Fibroblast of skin of right biceps (primary cell): ENCODE results near the gene FBXL16.

ENCODE experiments used
- DNase-seq: peaks from one replicate; pipeline ENCODE4 v3.0.0-alpha.2; 2013

Gene FBXL16

DNA sequence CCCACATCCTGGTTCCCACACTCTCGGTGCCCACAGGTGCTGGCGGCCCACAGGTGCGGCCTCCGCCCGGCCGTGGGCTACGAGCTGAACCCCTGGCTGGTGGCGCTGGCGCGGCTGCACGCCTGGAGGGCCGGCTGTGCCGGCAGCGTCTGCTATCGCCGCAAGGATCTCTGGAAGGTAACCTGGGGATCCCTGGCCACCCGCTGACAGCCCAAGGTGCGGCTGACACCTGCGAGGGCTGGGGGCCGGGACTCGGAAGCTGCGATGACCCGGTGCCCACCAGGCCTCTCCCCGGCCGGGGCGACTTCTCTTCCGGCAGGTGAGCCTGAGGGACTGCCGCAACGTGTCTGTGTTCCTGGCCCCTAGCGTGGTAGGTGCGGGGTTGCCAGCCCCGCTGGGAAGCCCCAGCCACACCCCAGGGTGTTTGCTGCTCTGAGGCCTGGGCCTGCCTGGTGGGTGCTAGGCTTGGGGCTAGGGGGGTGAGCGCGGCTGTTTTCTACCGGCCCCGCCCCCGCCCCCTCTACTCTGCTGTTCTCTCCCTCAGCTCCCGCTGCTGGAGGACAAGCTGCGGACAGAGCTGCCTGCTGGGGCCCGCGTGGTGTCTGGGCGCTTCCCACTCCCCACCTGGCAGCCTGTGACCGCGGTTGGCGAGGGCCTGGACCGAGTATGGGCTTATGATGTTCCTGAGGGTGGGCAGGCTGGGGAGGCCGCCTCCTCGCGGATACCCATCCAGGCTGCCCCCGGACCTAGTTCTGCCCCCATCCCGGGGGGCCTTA, 16.4 kb upstream of the FBXL16 start:
- DNase-seq, result no peak

DNA sequence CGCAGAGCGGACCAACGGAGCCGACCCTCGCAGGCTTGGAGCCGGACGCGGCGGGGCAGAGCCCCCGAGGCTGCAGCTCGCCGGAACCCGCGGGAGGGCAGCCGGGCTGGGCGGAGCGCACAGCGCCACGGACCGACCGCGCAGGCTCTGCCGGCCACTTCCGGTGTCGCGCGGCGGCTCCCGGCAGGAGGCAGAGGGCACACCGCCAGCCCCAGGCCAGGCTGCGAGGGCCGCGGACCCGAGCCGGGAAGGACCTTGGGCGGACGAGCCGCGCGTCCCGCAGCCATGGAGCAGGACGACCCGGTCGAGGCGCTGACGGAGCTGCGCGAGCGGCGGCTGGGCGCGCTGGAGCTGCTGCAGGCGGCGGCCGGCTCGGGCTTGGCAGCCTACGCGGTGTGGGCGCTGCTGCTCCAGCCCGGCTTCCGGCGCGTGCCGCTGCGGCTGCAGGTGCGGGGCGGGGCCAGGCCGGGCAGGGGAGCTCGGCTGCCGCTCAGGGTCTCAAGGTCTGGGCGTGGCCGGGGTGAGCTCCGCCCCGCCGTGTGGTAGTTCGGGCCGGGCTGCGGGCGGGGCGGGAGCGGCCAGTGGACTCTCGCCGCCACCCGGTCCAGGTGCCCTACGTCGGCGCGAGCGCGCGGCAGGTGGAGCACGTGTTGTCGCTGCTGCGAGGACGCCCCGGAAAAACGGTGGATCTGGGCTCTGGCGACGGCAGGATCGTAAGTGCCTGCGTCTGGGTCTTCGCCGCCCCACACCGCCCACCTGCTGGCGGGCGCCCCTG, 15.6 kb upstream of the FBXL16 start, which contains the start of gene ANTKMT:
TSS of gene ANTKMT (plus strand) at position 157 of the 775 bp plus-strand sequence. CDS start at position 286, 129 bp downstream.
- DNase-seq, result peak; percentile 68

DNA sequence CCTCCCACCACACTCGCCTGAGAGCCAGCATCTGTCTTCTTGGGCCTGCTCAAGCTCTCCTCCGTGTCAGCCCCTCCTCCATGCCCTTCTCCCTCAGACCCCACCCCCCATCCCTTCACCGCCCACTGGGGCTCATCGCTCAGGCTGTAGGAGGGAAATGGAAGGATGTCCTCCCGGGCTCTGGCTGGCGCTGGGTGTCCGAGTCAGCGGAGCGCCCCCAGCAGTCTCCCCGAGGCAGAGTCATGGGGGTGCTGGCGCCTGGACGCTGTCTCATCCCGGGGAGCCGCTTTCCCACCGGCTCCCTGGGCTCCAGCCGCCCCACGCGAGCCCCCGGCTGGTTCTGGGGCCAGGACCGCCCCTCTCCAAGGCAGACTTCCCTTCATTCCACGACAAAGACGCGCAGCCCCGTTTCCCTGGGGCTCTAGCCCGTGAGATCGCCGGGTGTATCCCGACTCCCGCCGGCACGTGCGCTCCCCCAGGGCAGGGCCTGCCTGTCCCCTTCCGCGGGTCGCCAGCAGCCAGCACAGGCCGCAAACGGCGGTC, 14.9 kb upstream of the FBXL16 start:
- DNase-seq, result peak; percentile 75

DNA sequence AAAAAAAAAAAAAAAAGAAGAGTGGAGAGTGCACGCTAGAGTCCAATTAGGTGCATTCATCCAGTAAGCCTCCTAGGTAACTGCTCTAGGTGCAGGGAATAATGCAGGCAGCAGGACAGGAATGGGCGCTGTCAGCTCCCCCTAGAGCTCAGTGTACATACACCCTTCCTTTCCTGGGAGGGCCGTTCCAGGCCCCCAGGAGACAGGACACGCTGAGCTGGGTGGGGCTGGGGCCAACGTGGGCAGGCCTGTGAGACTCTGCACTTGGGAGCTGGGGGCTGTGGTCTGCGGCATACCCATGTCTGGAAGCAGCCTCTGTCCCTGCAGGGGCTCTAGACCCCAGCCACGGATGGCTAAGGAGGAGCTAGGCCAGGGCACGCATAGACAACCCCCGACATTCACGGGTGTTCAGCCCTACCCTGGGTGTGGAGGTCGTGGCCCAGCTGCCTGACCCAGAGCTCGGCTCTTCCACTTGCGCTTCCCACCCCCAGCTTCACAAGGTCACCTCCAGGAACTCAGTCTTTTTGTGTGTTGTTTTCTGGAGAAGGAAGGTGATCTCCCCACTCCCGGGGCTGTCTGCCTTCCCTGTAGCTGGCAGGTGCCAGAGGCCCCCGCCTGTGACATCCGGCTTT, 14.3 kb upstream of the FBXL16 start:
- DNase-seq, result peak; percentile 17

DNA sequence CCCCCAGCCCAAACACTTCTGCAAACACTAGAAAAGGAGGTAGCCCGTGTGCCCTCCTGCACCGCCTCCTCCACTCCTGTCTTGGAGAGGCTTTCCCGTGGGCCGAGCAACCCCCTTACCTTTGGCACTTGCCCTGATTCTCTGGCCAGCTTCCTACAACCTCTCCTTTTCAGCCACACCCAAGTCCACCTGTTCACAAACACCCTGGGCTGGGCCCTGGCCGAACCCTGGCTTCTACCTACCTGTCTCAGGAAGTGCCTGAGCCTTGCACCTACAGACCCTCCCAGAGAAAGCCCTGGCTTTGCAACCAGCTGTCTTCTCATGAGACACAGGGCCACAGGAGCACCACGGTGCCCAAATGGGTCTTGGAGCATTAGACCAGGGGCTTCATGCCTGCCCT, 13.3 kb upstream of the FBXL16 start:
- no peak for DNase-seq

DNA sequence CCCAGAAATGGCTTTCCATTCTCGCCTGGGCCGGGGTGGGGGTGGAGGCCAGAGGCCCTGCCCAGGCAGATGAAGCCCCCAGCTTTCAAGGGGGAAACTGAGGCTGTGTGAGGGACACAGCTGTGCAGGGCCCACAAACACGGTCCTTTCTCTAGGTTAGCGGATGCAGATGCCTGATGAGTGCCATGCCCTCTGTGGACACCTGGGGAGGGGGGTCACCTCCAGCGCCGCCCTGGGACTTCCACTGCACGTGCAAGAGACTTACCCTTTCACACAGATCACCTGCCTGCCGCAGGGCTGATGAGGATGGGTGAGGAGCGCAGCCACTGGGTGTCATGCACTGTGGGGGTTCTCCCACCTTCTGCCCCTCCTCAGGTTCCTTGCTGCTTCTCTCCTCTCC, 12.8 kb upstream of the FBXL16 start:
- no peak for DNase-seq

DNA sequence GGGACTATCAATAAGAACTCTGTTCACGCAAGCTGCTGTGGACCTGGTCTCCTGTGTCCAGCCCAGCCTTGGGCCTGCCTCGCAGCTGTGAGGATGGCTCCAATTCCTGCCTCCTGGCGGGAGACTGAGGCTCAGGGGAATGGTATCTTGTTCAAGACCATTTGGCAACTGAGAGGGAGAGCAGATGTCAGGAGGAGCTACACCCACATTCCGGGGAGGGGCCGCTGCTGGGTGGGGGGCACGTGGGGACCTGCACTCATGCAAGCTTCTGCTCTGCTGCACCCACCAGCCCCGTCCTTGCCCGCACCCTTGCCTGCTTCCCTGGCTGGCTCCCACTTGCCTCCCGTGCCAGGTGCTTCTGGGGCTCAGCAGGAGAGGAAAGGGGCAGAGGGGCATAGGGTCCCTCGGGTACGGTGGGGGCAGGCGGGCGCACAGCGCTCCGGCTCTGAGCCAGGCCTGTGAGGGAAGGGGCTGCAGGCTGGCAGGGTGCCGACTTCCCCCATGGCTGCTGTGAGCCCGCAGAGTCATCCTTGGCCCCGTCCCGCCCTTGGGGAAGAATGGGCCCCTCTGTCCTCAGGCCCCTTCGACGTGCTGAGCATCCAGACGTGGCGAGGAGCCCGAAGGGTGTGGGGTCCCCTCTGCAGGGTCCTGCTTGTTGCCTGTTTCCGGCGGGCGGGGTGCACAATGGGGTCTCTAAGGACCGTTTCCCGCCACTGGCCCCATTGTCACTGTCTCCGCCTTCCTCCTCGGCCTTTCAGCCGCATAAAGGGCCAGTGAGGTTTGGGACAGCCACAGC, 12.0 kb upstream of the FBXL16 start:
- no peak for DNase-seq

DNA sequence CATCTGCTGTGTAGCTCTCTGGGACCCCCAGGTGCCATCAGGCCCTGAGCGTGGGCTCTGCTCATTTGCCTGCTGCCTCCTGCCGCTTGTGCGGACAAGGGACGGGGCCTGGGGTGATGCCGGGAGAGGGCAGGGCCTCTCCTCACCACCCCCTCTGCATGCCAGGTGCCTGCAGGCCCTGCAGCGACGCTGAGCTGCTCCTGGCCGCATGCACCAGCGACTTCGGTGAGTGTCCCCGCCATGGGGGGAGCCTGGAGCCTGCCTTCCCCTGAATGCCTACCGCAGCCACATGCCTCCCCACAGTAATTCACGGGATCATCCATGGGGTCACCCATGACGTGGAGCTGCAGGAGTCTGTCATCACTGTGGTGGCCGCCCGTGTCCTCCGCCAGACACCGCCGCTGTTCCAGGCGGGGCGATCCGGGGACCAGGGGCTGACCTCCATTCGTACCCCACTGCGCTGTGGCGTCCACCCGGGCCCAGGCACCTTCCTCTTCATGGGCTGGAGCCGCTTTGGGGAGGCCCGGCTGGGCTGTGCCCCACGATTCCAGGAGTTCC, 11.2 kb upstream of the FBXL16 start:
- no peak for DNase-seq

DNA sequence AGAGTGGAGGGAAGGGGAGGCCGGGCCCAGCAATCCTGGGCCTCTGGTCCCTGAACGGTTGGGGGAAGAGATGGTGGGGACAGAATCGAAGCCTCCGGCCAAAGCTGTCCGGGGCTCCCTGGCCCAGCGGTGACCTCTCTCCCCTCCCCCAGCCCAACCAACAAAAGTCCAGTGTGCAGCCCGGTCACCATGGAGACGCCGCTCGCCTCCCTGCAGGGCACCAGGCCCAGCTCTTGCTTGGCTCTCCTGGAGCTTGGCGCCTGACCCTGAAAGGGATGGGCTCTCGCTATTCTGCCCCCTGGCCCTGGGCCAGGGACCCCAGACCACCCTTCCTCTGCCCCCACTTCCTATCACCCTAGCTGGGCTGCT, 10.6 kb upstream of the FBXL16 start:
- DNase-seq, result peak; percentile 20

DNA sequence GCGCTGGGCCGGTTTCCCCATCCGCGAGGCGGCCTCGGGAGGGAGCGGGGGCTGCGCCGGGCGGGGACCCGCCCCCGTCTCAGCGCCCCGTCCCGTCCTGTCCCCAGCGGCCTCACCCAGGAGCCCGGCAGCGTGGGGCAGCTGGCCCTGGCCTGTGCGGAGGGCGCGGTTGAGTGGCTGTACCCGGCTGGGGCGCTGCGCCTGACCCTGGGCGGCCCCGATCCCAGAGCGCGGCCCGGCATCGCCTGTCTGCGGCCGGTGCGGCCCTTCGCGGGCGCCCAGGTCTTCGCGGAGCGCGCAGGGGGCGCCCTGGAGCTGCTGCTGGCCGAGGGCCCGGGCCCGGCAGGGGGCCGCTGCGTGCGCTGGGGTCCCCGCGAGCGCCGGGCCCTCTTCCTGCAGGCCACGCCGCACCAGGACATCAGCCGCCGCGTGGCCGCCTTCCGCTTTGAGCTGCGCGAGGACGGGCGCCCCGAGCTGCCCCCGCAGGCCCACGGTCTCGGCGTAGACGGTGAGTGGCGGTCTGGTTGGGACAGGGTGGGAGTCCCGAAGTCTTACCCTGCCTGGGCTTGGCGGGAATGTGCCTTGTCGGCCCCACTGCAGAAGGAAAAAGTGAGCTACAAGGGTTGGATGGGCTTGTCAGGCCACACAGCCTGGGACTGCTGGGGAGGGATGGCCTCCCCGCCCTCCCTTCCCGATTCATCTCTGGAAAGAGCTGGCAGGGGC, 10.0 kb upstream of the FBXL16 start:
- peak; percentile 35 for DNase-seq

DNA sequence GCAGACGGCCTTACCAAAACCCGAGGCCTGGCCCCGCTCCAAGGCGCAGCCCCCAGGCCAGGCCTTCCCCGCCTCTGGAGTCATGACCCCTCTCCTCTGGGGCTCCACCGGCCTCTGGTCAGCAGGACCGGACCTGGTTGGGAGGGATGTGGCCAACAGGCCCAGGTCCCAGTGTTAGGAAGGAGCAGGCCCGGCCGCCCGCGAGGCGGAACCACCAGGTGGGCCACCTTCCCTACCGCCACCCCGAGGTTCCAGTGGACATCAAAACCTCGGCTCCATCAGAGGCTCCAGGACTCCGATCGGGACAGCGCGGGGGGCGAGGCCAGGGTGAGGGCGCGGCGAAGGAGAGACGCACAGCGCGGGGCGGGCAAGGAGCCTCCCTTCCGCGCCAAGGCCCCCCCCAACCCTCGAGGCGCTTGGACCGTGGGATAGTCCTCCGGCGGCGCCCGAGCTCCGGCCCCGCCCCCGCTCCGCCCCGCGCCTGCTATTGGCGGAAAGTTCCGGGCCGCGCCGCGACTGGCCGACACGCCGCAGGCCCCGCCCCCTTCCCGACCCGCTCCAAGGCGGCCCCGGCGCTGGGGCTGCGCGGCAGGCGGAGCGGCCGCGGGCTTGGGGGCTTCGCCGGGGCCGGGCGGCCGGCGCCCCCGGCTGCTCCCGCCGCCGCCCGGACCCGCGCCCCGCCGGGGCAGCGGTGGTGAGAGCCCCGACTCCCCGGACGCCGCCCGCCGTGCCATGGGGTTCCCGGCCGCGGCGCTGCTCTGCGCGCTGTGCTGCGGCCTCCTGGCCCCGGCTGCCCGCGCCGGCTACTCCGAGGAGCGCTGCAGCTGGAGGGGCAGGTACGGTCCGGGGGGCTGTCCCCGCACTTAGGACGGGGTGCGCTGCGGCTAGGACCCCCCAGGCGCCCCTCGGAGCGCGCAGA, 9.2 kb upstream of the FBXL16 start, which contains the start of gene METRN:
TSS of gene METRN (plus strand) at position 561 of the 919 bp plus-strand sequence. CDS start at position 733, 172 bp downstream.
- peak; percentile 87 for DNase-seq

DNA sequence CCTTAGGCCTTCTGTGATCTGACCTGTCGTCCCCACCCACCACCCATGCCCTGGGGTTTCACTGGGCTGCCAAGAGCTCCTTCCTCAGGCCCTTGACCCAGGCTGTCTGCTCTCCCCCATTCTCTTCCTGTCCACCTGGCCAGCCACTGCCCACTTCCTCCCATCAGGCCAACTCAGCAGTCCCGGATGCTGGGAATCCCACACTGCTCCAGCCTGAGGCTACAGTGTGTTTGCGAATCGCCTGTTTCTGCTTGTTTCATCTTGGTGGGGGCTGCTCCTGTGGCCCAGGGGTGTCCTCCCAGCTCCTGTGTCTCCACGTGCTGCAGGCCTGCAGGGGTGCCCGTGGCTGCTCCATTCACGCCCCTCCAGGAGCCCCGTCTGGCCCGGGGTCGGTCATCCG, 8.5 kb upstream of the FBXL16 start:
- DNase-seq, result no peak

DNA sequence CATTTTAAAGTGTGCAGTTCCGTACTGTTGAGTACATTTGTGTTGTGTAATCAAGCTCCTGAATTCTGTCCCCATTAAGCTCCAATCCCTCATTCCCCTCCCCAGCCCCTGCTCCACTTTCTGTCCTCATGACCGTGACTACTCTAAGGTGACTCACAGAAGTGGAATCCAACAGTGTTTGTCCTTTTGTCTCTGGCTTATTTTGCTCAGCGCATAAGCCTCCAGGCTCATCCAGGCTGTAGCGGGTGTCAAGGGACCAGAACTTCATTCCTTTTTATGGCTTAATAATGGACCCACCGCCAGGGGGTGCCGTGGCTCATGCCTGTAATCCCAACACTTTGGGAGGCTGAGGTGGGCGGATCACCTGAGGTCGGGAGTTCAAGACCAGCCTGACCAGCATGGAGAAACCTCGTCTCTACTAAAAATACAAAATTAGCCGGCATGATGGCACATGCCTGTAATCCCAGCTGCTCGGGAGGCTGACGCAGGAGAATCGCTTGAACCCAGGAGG, 7.2 kb upstream of the FBXL16 start:
- peak; percentile 96 for DNase-seq

DNA sequence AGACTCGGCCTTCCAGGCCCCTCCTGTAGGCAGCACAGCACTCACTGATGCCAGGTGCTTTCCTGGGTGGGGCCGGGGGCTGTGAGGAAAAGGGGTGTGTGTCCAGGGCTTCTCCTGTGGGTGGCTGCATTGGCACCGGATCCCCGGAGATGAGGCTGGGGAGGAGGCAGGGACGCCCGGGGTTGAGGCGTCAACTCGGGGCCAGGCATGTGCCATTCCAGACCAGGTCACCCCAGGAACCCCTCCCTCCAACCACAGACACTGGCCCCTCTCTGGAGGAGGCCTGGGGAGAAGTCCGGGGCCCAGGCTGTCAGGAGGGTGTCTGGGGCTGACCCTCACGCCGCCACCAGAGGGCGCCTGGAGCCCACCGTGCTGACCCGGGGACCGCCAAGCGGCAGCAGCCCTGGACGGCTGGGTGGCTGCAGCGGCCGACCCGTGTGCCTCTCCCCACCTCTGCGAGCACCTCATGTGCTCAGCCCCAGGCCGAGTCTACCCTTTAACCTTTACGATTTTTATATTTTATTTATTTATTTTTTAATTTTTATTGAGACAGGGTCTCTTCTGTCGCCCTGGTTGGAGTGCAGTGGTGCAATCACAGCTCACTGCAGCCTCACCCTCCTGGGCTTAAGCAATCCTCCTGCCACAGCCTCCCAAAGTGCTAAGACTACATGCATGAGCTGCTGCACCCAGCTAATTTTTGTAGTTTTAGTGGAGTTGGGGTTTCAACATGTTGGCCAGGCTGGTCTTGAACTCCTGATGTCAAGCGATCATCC, 6.1 kb upstream of the FBXL16 start:
- peak; percentile 58 for DNase-seq

DNA sequence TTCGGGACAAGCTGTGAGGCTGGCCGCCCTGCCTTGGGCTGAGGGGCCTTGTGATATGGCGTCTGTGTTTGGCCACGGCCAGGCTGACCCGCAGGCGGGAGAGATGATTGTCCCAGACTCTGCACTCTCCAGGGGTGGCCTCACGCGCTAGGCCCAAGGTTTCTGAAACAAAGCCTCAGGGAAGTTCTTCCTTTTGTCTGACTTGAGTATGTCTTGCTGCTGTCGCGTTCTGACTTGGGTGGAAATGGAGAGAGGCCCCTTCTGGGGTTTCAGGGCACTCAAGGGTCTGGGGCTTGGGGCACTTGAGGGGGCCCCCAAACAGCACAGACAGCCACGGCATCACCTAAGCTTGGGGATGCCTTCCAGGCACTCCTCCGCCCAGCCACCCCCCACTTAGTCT, 5.5 kb upstream of the FBXL16 start:
- no peak for DNase-seq

DNA sequence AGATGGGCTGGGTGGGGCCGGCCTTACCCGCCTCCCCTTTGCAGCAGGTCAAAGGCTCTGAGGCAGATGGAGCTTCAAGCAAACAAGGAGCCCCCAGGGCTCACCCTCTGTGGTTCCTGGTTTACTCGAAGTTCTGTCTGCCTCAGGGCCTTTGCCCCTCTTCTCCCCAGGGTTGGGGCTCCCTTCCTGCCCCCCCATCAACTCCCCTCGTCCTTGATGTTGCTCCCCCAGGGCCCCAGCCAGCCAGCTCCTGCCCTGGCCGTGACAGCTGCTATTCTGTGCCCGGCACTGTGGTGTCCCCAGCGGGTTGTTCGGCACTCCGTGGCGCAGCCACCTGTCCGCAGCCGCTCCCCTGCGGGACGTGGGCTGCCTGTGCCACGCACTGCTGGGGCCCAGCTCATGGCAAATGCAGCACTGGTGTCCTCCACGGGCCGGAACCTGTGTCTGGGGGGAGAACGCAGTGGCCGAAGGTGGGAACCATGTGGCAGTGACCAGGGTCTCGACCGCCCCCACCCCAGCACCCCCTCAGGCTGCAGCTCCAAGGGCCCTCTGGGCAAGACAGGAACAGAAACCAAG, 5.0 kb upstream of the FBXL16 start:
- DNase-seq, result no peak

DNA sequence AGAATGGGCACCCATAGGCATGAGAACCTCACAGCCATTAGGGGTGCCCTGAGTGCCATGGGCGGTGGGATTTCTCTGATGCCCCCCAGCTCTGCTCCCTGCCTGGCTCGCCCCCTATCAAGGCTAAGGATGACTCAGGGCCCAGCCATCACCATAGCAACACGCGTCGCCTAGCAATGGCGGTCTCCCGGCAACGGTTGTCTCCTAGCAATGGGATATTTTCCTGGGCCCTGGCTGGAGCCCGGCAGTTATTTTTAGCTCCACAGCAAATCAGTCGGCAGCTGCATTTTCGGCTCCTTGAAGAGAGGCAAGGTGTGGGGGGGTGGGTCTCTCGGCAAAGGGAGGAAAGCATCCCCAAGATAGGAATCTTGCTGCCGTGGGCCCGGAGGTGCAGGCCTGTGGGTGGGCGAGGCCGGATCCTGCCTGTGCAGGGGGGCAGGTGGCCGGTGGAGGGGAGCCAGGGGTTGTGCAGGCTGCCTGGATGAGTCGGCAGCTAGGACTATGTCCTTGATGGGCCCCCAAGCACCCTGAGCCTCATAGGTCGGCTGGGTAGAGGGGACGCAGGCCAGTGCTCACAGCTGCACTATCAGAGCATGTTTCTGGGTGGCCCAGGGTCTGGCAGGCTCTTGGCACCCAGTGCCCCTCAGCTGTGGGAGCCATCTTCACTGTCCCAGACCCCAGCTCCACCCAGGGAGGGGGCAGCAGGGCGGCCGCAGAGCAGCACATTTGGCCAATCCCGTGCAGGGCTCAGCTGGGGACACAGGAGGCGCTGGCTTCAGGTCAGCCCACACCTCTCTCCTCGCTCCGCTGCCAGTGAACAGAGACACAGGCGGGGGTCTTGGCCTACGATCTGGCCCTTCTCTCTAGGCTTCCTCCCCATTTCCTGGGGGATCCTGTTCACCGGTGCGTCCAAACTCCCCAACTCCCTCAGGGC, 4.2 kb upstream of the FBXL16 start:
- peak; percentile 84 for DNase-seq

DNA sequence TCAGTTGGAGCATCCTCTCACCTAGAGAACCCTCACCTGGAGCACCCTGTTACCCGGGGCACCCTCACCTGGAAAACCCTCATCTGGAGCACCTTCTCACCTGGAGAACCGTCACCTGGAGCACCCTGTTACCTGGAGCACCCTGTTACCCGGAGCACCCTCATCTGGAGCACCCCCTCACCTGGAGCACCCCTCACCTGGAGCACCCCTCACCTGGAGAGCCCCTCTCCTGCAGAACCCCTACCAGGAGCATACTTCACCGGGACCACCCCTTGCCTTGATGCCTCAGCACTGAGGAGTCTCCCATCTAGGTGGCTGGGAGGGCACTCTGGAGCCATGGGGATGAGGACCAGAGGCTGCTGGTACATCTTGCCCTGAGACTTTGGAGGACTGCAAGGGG, 3.4 kb upstream of the FBXL16 start:
- no peak for DNase-seq
